HCT116 (cell line): ENCODE data around the gene MMS19.

Source experiments
- CTCF ChIP-seq, 3 experiments: fragments of 200-600 bp in 1 of 3; sonication (generic) in 1 of 3; IDR thresholded peaks in 2 of 3; conservative IDR thresholded peaks in 1 of 3; 2 replicates each; pipeline ENCODE4 v1.5.1; 2012 to 2017; ENCODE audit warnings: low read depth in 2 of 3, low read length in 2 of 3, antibody characterized with exemption in 1 of 3, borderline replicate concordance in 1 of 3, control low read depth in 1 of 3, mild to moderate bottlenecking in 1 of 3, mixed read lengths in 1 of 3, mixed run types in 1 of 3, moderate library complexity in 1 of 3; ENCODE audit not compliant: insufficient read depth in 1 of 3
- EGR1 ChIP-seq: IDR thresholded peaks from 2 replicates; pipeline ENCODE4 v1.6.1; 2012; ENCODE audit warnings: low read depth
- ELF1 ChIP-seq: IDR thresholded peaks from 2 replicates; pipeline ENCODE4 v1.6.1; 2012; ENCODE audit warnings: low read depth, borderline replicate concordance
- EZH2 ChIP-seq: fragments of 200-600 bp; sonication (generic); IDR thresholded peaks from 2 replicates; pipeline ENCODE4 v1.6.1; 2017; ENCODE audit warnings: antibody characterized with exemption, mixed run types
- JUND ChIP-seq: IDR thresholded peaks from 2 replicates; pipeline ENCODE4 v1.6.1; 2012
- POLR2A ChIP-seq: IDR thresholded peaks from 2 replicates; pipeline ENCODE4 v1.7.0; 2011; ENCODE audit warnings: borderline replicate concordance; ENCODE audit not compliant: insufficient read depth, insufficient read length; ENCODE audit errors: extremely low read depth
- SRF ChIP-seq: IDR thresholded peaks from 2 replicates; pipeline ENCODE4 v1.6.1; 2012; ENCODE audit warnings: low read depth

- TF ChIP-seq CTCF (IDR thresholded peaks at IDR 0.05 in 2 of 3, conservative IDR thresholded peaks at IDR 0.05 in 1 of 3; ENCODE audit: borderline replicate concordance in 1 of 3, insufficient read depth in 1 of 3, low read depth in 2 of 3, low read length in 2 of 3) (no peak), EZH2 (no peak), EGR1 (no peak), SRF (no peak), JUND (no peak), ELF1 (no peak), POLR2A (no peak)
Measured at GRCh38 chr10:97481071-97481470, 17.2 kb downstream of the MMS19 start.
